ENCODE data around the gene RNF14.

The RNF14 gene

GRCh38 chr5:141948812-141949211 lies 20.1 kb upstream of the RNF14 start:
- no peaks in the 10 kb centered on the region for H3K36me3 ChIP-seq (ENCODE audit: control insufficient read depth in 2 of 2, insufficient read depth in 1 of 2, low read length in 2 of 2)
- no peaks in the 10 kb centered on the region for H3K4me1 ChIP-seq (ENCODE audit: control insufficient read depth, insufficient read depth, low read length)
- no peak overlapping the region for H3K4me3 ChIP-seq (ENCODE audit: low read depth, low read length)
- H3K9me3 ChIP-seq (ENCODE audit: control insufficient read depth, insufficient read depth, low read depth, low read length) = no peaks in the 10 kb centered on the region
- no peak overlapping the region for H3K27ac ChIP-seq (ENCODE audit: extremely low read depth, low read depth, low read length)
- POLR2A ChIA-PET = interaction anchor here (1.2 kb wide), 1 partner anchor 263 kb away, joined by 3 read pairs; no protein-coding TSS in a partner anchor
- CTCF ChIA-PET = interaction anchor here (0.6 to 3.0 kb wide), 3 partner anchors 8 to 70 kb away, joined by 4 to 24 read pairs (median 6); no protein-coding TSS in a partner anchor
- TF ChIP-seq ZNF600 (tag by site-specific recombination; IDR thresholded peaks at IDR 0.05) = no peak
- TF ChIP-seq SCRT2 (tag by site-specific recombination; IDR thresholded peaks at IDR 0.05) = peak; percentile 85
- peak; percentile 87 for TF ChIP-seq SCRT1 (tag by site-specific recombination; IDR thresholded peaks at IDR 0.05; ENCODE audit: borderline replicate concordance)

- ChIA-PET POLR2A (interaction anchor here (1.2 kb wide), 1 partner anchor 264 kb away, joined by 3 read pairs; no protein-coding TSS in a partner anchor), CTCF (interaction anchor here (0.6 to 3.0 kb wide), 4 partner anchors 8 to 70 kb away, joined by 3 to 24 read pairs (median 5); no protein-coding TSS in a partner anchor)
- TF ChIP-seq ZNF777 (tag by site-specific recombination; IDR thresholded peaks at IDR 0.05; ENCODE audit: borderline replicate concordance) = no peak
- TF ChIP-seq ZNF580 (tag by site-specific recombination; IDR thresholded peaks at IDR 0.05) = no peak
- no peak for TF ChIP-seq KLF1 (tag by site-specific recombination; IDR thresholded peaks at IDR 0.05)
- TF ChIP-seq ZNF37A (tag by site-specific recombination; IDR thresholded peaks at IDR 0.05) = no peak
- TF ChIP-seq ZSCAN4 (tag by site-specific recombination; IDR thresholded peaks at IDR 0.05) = no peak
- TF ChIP-seq ZNF19 (tag by site-specific recombination; IDR thresholded peaks at IDR 0.05; ENCODE audit: low read depth) = no peak
- no peak for TF ChIP-seq HOXA7 (CRISPR knock-in tag; IDR thresholded peaks at IDR 0.05; ENCODE audit: borderline replicate concordance)
- TF ChIP-seq ZNF555 (tag by site-specific recombination; conservative IDR thresholded peaks at IDR 0.05) = no peak
- TF ChIP-seq ZNF280C (tag by site-specific recombination; IDR thresholded peaks at IDR 0.05) = no peak
- TF ChIP-seq ZNF704 (tag by site-specific recombination; IDR thresholded peaks at IDR 0.05) = no peak
- no peak for TF ChIP-seq ZNF140 (tag by site-specific recombination; IDR thresholded peaks at IDR 0.05)
- no peak for TF ChIP-seq PRDM2 (tag by site-specific recombination; IDR thresholded peaks at IDR 0.05; ENCODE audit: borderline replicate concordance)
- no peak for TF ChIP-seq YY1 (tag by site-specific recombination; IDR thresholded peaks at IDR 0.05)
- no peak for TF ChIP-seq ZBTB44 (tag by site-specific recombination; IDR thresholded peaks at IDR 0.05)
- no peak for TF ChIP-seq ZNF354C (tag by site-specific recombination; IDR thresholded peaks at IDR 0.05; ENCODE audit: borderline replicate concordance, low read depth)
- TF ChIP-seq ZNF211 (tag by site-specific recombination; IDR thresholded peaks at IDR 0.05; ENCODE audit: low read depth) = no peak
- TF ChIP-seq ZNF645 (tag by site-specific recombination; IDR thresholded peaks at IDR 0.05) = no peak
Observed at GRCh38 chr5:141949511-141949910, 19.4 kb upstream of the RNF14 start.

More at GRCh38 chr5:141949511-141949910, 19.4 kb upstream of the RNF14 start:
- no peak overlapping the region for H3K4me3 ChIP-seq (ENCODE audit: low read depth, low read length)
- H3K27ac ChIP-seq (ENCODE audit: extremely low read depth, low read depth, low read length) = no peak overlapping the region
- H3K9me3 ChIP-seq (ENCODE audit: control insufficient read depth, insufficient read depth, low read depth, low read length) = no peaks in the 10 kb centered on the region
- no peaks in the 10 kb centered on the region for H3K4me1 ChIP-seq (ENCODE audit: control insufficient read depth, insufficient read depth, low read length)
- no peaks in the 10 kb centered on the region for H3K36me3 ChIP-seq (ENCODE audit: control insufficient read depth in 2 of 2, insufficient read depth in 1 of 2, low read length in 2 of 2)

All from HEK293 (cell line).